Measurements from ENCODE around the gene ARFIP1.

Gene ARFIP1

GRCh38 chr4:152900395-152900794 is 120.6 kb downstream of the ARFIP1 start:
- DNase-seq, result no peak

DNA sequence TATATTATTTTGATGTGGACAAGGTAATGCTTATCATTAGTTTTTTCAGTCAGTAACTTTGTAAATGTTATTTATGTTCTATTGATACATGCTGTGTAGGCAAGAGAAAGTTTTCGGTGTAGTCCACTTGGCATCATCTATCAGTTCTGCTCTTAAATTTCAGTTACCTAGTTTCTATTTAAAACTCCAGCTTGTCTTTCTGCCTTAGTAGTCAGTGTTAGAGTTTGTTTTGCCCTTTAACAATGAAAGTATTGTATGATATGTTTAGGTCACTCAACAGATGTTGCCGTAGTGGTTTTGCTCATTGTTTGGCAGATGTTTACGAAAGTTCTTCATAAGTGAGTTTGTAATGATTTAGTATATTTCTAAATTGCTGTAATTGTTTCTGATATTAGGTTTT is 121.5 kb downstream of the ARFIP1 start:
- no peak for DNase-seq

- DNase-seq, result no peak
Measured at GRCh38 chr4:152903658-152904057, 123.9 kb downstream of the ARFIP1 start.

- no peak for DNase-seq
Measured at GRCh38 chr4:152909901-152910300, 130.1 kb downstream of the ARFIP1 start.

DNA sequence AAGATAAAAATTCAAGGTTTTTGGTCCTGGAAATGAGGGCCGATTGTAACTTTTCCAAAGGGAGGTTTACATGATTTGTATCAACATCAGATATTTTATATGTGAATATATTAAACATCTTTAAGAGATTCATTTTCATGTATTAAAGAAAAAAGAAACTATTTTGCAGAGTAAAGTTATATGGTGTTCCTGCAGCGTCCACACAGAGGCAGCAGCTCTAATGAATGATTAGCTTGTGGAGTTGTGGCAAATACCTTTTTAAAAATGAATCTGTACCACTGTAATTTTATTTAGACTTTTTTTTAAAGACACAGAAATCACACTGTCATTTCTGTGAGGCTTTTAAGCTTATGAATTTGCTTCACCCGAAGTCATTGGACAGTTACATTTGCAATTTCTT is 130.8 kb downstream of the ARFIP1 start:
- DNase-seq, result no peak

GRCh38 chr4:152917543-152918395 is 138.0 kb downstream of the ARFIP1 start:
- DNase-seq, result no peak

GRCh38 chr4:152919826-152920225 is 140.1 kb downstream of the ARFIP1 start:
- DNase-seq, result no peak

- DNase-seq, result peak; percentile 50
Measured at GRCh38 chr4:152920768-152921167, 141.0 kb downstream of the ARFIP1 start.

DNA sequence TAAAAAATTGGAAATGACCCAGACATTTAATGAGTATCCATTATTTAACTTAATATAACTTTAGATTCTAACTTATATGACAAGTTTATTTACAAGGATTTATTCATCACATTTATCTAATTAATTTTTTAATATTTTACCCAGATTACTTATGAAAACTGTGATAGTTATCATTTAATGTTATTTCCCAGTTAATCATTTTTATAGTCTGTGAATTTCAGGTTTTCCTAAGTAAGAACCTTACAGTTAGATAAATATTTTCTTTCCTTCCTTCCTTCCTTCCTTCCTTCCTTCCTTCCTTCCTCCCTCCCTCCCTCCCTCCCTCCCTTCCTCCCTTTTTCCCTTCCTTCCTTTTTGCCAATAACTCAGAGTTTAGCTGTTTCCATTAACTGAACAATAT is 141.5 kb downstream of the ARFIP1 start:
- DNase-seq, result no peak

- no peak for DNase-seq
Measured at GRCh38 chr4:152925851-152926250, 146.1 kb downstream of the ARFIP1 start.

DNA sequence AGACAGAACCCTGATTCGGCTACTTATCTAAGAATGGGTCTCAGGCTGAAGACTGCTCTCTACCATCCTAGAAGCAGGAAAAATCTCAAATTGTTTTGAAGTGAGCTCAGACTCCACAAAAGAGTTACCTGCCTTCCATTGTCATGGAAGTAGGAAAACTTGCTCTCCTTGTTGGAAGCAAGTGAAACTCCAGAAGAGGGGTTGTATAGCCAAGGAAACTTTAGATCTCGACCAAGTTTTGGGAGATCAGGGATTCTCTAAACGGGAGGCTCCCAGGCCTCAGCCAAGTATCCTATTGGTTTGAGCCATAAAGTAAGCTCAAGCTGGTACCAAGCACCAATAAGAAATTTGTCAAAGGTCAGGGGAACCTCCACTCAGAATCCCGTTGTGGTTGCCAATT is 147.2 kb downstream of the ARFIP1 start:
- DNase-seq, result no peak

- no peak for DNase-seq
Measured at GRCh38 chr4:152927737-152928136, 148.0 kb downstream of the ARFIP1 start.

GRCh38 chr4:152928286-152928685 is 148.5 kb downstream of the ARFIP1 start:
- no peak for DNase-seq

GRCh38 chr4:152929888-152930287 is 150.1 kb downstream of the ARFIP1 start:
- peak; percentile 66 for DNase-seq

DNA sequence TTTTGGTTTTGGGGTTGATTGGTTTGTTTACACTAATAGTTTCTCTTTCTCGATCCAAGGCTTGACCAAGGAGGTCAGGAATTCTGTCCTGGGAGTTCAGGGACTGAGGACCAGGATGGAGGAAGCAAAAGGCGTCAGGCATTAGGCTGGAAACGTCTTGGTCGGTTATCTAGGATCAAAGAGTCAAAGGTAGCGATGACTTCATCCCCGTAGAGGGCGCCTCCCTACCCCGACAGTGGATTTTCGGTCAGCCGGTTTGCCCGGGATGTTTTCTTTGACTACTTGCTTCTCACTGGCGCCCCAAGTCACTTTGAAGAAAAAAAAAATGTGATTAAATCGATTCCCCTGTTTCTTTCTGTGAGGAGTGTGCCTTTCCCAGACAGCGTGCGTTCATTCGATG is 155.4 kb downstream of the ARFIP1 start:
- no peak for DNase-seq

GRCh38 chr4:152935631-152936445 is 156.1 kb downstream of the ARFIP1 start, which contains the start of gene FHDC1:
TSS of gene FHDC1 (plus strand) at chr4:152936323. CDS start at chr4:152943058, 6,735 bp downstream.
- DNase-seq, result peak; percentile 36

DNA sequence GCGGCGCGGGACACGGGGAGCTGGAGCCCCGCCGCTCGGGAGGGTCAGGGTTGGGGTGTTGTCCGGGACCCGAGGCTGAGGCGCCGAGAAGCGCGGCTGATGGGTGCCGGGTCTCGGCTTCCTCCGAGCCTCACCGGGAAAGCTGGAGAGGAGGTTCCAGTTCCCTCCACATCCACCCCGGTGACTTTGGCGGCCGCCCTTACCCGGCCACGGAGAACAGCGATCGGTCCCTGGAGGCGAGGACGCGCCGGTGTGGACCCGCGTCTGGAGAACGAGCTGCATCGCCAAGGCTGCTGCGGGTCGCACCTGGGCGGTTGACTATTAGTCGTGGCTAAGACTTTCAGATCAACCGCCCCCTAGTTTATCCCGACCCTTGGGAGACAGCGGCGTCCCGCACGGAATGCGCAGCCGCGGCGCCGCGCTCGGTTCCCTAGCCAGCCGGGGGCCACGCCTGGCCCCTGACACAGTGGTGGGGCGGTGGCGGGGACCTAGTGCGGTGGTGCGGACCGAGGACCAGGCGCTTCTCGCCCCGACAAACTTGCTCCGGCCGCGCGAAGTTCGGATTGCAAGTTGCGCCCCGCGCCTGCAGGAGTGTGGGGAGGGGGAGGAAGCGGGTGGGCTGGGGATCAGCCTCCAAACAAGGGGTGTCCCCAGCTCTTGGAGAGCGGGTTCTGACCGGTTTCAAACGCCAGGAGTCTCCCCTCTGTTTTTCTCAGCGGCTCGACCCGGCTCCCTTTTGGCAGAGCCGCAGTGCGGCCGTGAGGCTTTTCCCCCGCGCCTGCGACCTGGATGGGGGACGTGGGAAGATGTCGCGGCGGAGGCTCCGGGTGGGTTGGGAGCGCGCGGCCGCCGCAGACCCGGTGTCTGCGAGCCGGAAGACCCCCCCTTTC is 156.9 kb downstream of the ARFIP1 start:
- DNase-seq, result peak; percentile 35

- DNase-seq, result peak; percentile 23
Measured at GRCh38 chr4:152937336-152938236, 157.8 kb downstream of the ARFIP1 start.

GRCh38 chr4:152938237-152938947 is 158.6 kb downstream of the ARFIP1 start:
- DNase-seq, result no peak

DNA sequence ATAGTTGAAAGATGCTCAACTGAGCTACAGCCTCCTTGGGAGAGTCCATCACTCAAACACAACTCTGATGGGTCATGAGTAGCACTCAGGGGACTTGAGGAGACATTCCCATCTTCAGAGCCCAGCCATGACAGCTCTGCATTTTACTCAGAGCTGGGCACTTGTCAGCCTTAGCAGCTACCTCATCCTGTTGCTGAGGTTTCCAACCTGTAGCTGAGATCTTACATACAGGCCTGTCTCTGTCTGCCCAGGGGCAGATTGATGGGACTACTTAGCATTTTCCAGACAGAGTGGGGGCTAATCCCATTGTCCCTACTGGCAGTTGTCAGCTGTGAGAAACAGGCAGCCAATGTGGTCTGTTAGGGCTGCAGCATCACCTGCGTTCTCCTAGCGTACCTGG is 159.9 kb downstream of the ARFIP1 start:
- peak; percentile 85 for DNase-seq

DNA sequence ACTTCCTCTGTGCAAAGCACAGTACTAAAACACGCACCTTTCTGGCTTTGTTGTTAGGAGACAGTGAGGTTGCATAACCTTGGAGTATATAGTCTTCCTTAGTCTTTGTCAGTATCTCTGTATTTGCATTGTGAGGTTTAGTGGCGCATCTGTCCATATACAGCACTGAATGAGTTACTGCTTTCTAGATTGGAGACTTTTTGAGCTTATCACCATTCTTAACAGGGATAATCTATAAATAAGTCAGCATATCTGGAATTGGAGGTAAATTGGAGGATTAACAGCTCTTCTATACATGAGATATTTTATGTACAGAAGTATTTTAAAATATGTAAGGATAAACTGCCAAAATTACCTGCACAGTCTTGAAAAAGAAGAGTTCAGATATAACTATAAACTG is 160.7 kb downstream of the ARFIP1 start:
- no peak for DNase-seq

Data from NCI-H82 (cell line).